Esophagus (tissue), 2 donors: ENCODE measurements around the gene BBS1. TPM values are rescaled to one million over a fixed set of nuclear protein-coding genes. Genes with fewer than 3 reads are reported as not detected.

Experiments used
- H3K27ac ChIP-seq, 2 donors: one replicate each; pipeline ENCODE4 v1.5.1; 2013; ENCODE audit warnings: low read depth in 2 of 2, mild to moderate bottlenecking in 2 of 2, inconsistent platforms in 1 of 2, low read length in 1 of 2, moderate library complexity in 1 of 2
- H3K27me3 ChIP-seq, 2 donors: one replicate each; pipeline ENCODE4 v1.6.1; 2013; ENCODE audit warnings: low read length in 2 of 2, control low read depth in 1 of 2, mild to moderate bottlenecking in 1 of 2; ENCODE audit not compliant: insufficient read depth in 2 of 2, control insufficient read depth in 1 of 2
- H3K36me3 ChIP-seq, 2 donors: one replicate each; pipeline ENCODE4 v1.6.1; 2013; ENCODE audit warnings: low read length in 1 of 2; ENCODE audit not compliant: control insufficient read depth in 2 of 2, insufficient read depth in 2 of 2
- H3K4me1 ChIP-seq, 2 donors: one replicate each; pipeline ENCODE4 v1.6.1; 2013; ENCODE audit warnings: low read length in 1 of 2; ENCODE audit not compliant: control insufficient read depth in 2 of 2, insufficient read depth in 2 of 2
- H3K4me3 ChIP-seq, 2 donors: one replicate each; pipeline ENCODE4 v1.5.1; 2013; ENCODE audit warnings: low read length in 2 of 2, mild to moderate bottlenecking in 2 of 2, low read depth in 1 of 2, moderate library complexity in 1 of 2
- H3K9me3 ChIP-seq, 2 donors: one replicate each; pipeline ENCODE4 v1.6.1; 2013; ENCODE audit warnings: mild to moderate bottlenecking in 2 of 2, low read depth in 1 of 2, low read length in 1 of 2, moderate library complexity in 1 of 2; ENCODE audit not compliant: control insufficient read depth in 2 of 2, insufficient read depth in 1 of 2
- WGBS, 2 donors: extraction: QIAGEN DNeasy Blood & Tissue Kit; methylation state at CpG; one replicate each; pipeline ENCODE4 v1.1.7; 2013; 5-methylcytosine and 5-hydroxymethylcytosine counted together
- polyA plus RNA-seq, 2 donors: library from polyadenylated mRNA; stranded (reverse); fragments of 200-250 nt; gene quantifications; one replicate each; pipeline ENCODE4 v1.2.3, GENCODE V29; 2013
- donor health status: healthy with polysubstance abuse.
- donor health status: Bipolar disorder and iron deficiency.

BBS1 gene
- polyA plus RNA-seq, 2 donors = 9.3 to 15.3 TPM

DNA sequence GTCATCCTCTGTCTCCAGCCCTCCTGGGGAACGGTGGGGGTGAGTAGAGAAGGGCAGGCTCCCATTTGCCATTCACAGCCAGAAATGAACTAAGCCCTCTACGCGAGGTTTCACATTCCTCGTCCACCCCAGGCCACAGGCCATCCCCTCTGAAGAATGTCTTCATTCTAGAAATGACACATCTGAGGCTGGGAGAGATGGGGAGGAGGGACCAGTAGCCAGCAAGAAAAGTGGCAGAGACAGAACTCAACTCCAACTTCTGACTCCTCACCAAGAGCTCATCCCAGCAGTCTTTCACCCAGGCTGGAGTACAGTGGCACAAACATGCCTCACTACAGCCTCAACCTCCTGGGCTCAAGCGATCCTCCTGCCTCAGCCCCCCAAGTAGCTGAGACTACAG is 54.5 kb downstream of the BBS1 start:
- 89% methylated on average over 5 of the region's 5 CpGs for WGBS, 2 donors
- Histone ChIP-seq H3K27me3 (no peaks in the 10 kb centered on the region), H3K36me3 (no peaks in the 10 kb centered on the region), H3K4me1 (peaks cover 5 to 9% of the 10 kb centered on the region in 2 donors), H3K27ac (no peak overlapping the region), H3K9me3 (no peaks in the 10 kb centered on the region), H3K4me3 (no peak overlapping the region)

DNA sequence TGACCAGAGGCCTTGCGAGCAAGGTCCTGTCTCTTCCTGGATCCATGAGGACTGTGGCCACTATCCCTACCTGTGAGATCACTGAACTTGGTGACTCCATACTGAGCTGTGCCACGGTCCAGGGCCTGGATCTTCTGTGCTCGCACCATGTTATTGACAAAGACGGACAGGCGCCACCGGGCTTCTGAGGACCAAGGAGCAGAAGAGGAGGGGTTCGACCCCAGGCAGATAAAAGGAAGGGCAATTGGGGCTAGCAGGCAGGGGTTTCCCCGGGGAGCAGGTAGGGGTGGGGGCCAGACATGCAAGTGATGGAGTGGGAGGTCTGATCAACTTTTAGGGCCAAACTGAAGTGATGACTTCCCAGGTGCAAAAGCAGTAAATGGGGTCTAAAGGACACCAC is 55.8 kb downstream of the BBS1 start:
- H3K4me1 ChIP-seq = peaks cover 5 to 9% of the 10 kb centered on the region in 2 donors
- no peak overlapping the region for H3K27ac ChIP-seq
- H3K27me3 ChIP-seq = no peaks in the 10 kb centered on the region
- 92 to 95% methylated on average over 8 of the region's 8 CpGs for WGBS, 2 donors
- H3K36me3 ChIP-seq = no peaks in the 10 kb centered on the region
- no peak overlapping the region for H3K4me3 ChIP-seq
- H3K9me3 ChIP-seq = no peaks in the 10 kb centered on the region

DNA sequence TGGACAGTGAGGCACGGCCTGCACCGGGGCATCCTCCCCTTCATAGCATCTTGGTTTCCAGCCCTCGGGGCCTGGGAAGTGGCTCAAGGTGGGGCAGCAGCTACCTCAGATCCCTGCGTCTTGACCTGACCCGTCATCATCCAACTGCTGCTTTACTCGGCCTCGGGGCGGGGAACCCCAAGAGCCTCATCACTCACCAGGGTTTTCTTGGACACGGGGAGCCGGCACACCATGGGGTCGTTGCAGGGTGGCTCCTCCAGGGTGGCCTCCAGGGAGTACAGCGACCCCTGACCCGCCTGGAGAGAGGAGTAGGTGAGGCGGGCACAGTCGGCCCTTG is 57.3 kb downstream of the BBS1 start:
- 57 to 59% methylated on average over 15 of the region's 15 CpGs for WGBS, 2 donors
- Histone ChIP-seq H3K27ac (no peak overlapping the region), H3K4me1 (peaks cover 5 to 9% of the 10 kb centered on the region in 2 donors), H3K27me3 (no peaks in the 10 kb centered on the region), H3K9me3 (no peaks in the 10 kb centered on the region), H3K4me3 (peak overlapping the region; percentile 54 to 56), H3K36me3 (no peaks in the 10 kb centered on the region)

DNA sequence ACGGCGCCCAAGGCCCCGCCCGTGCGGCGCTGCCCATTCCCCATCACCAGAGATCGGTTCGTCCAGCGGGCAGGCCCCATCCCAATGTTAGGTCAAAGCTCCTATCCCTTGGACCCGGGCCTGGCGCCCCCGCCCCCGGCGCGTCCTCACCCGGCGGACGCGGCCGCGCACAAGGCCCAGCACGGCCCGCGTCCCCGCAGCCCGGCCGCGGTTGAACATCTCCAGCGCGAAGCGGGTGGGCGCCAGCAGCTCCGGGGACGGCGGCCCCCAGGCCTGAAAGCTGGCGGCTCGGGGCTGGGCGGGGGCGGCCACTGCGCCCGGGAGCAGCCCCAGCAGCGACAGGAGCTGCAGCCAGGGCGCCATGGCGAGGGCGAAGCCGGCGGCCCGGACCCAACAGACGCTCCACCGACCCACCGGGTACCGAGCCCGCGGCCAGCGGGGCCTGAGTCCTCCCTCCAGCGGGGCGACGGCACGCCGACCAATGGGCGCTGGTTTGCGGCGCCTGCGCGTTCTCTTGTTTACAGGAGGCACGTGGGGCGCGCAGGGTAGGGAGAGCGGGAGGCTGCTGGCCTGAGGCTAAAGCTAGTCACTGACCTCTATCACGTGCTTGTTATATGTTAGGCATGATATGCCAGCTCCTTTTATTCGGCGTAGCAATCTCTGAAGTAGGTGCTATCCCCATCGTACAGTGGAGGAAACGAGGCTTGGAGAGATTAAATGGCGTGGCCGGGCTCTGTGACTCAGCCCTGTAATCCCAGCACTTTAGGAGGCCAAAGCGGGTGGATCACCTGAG is 57.9 kb downstream of the BBS1 start, which contains the start of gene CTSF:
CTSF (minus strand) TSS at position 483 of the 793 bp plus-strand sequence; CDS start at position 363, 120 bp downstream.
- Histone ChIP-seq H3K4me3 (peak within 1 kb of the TSS; percentile 54 to 56), H3K27me3 (no peaks in the 10 kb centered on the region), H3K9me3 (no peaks in the 10 kb centered on the region), H3K4me1 (peaks cover 5 to 9% of the 10 kb centered on the region in 2 donors), H3K27ac (peak within 1 kb of the TSS in 1 of 2 donors; percentile 23), H3K36me3 (no peaks in the 10 kb centered on the region)
- WGBS, 2 donors = 4 to 5% methylated on average over 74 to 77 of the region's 77 CpGs

DNA sequence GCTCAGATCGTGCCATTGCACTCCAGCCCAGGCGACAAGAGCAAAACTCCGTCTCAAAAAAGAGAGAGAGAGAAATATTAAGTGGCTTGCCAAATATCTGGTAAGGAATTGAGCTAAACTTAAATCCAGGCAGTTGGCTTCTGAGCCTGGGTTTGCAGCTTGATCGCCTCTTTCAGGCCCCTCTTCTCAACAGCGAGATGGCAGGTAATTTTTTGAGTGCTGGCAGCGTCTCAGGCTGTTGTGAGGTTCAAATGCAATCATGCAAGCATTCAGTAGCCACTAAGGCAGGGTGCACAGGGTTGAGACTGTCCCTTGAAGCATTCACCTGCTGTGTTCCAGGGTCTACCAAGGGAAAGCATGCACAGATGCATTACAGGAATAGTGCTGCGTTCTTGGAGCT is 58.6 kb downstream of the BBS1 start:
- Histone ChIP-seq H3K27me3 (no peaks in the 10 kb centered on the region), H3K4me3 (no peak overlapping the region), H3K36me3 (no peaks in the 10 kb centered on the region), H3K27ac (no peak overlapping the region), H3K9me3 (no peaks in the 10 kb centered on the region), H3K4me1 (peaks cover 5 to 9% of the 10 kb centered on the region in 2 donors)
- 85 to 86% methylated on average over 7 of the region's 7 CpGs for WGBS, 2 donors

DNA sequence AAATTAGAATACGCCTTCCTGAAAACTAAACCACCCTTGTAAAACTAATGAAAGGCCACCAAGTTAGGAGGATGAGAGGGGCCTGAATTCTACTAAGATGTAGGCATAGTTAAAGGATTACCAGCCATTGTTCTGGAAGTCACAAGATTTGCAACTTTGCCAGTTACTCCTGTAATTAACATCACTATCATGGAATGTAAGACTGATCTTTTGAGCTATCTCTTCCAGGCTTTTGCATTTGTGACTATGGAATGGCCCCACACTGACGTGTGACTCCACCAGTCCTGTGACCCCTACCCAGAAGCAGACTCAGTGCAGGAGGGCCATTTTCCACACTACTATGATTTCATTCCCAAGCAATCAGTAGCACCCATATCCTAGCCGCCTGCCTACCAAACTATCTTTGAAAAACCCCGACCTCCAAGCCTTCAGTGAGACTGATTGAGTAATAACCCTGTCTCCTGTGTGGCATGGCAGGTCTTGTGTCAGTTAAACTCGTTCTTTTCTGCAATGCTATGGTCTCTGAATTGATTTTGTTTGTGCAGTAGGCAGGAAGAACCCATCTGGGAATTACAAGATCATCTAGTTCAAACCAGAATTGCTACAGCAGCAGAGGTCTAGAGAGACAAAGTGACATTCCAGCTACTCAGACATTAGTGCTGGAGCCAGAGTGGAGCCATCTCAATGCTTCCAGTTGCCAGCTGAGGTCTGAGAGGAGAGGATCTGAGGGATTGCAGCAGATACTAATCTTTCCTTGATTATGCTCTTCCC is 59.8 kb downstream of the BBS1 start:
- H3K4me1 ChIP-seq = peaks cover 5 to 9% of the 10 kb centered on the region in 2 donors
- H3K27ac ChIP-seq = no peak overlapping the region
- no peaks in the 10 kb centered on the region for H3K36me3 ChIP-seq
- H3K27me3 ChIP-seq = no peaks in the 10 kb centered on the region
- WGBS, 2 donors = 60 to 69% methylated on average over 5 of the region's 5 CpGs
- H3K9me3 ChIP-seq = no peaks in the 10 kb centered on the region
- no peak overlapping the region for H3K4me3 ChIP-seq

DNA sequence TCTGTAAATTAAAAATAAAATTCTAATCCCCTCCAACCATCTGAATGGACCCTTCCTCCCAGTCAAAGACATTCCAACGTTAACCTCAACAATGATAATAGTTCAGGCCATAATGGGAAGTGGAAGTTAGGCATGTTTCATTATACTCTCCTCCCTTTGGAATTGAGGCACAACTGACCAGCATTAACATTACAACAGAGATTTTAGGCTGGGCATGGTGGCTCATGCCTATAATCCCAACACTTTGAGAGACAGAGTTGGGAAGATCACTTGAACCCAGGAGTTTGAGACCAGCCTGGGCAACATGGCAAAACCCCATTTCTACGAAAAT is 60.4 kb downstream of the BBS1 start:
- H3K36me3 ChIP-seq = no peaks in the 10 kb centered on the region
- H3K4me1 ChIP-seq = peaks cover 5 to 9% of the 10 kb centered on the region in 2 donors
- 73 to 79% methylated on average over 2 of the region's 2 CpGs for WGBS, 2 donors
- H3K9me3 ChIP-seq = no peaks in the 10 kb centered on the region
- no peak overlapping the region for H3K27ac ChIP-seq
- no peaks in the 10 kb centered on the region for H3K27me3 ChIP-seq
- no peak overlapping the region for H3K4me3 ChIP-seq

DNA sequence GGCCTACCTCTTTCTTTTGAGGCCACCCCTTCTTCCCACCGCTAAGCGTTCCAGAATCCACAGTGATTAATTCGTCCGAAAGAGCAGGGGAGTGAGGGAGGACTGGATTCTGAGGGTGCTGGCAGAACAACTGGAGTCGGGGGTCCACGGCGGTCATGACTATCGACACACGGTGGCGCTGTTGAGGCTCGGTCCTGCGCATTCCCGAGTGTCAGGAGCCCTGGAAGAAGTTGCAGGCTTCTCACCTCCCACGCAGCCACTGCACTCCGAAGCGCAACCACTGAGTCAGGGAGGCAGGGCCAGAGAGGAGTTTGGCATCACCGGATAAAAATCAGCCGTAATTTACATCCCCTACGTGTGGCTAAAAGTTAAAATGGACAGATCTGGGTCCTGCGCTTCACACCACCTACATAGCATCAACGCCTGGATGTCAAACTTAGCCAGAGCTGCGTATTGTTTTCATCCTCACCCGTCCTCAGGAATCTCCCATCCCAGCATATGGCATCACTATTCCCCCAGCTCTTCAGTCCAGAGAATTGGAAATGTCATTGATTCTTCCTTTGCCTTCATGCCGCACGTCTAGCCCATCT is 68.7 kb downstream of the BBS1 start:
- no peak overlapping the region for H3K27ac ChIP-seq
- WGBS, 2 donors = 18 to 19% methylated on average over 25 of the region's 25 CpGs
- H3K4me3 ChIP-seq = no peak overlapping the region
- H3K9me3 ChIP-seq = no peaks in the 10 kb centered on the region
- H3K36me3 ChIP-seq = no peaks in the 10 kb centered on the region
- no peaks in the 10 kb centered on the region for H3K4me1 ChIP-seq
- H3K27me3 ChIP-seq = no peaks in the 10 kb centered on the region

DNA sequence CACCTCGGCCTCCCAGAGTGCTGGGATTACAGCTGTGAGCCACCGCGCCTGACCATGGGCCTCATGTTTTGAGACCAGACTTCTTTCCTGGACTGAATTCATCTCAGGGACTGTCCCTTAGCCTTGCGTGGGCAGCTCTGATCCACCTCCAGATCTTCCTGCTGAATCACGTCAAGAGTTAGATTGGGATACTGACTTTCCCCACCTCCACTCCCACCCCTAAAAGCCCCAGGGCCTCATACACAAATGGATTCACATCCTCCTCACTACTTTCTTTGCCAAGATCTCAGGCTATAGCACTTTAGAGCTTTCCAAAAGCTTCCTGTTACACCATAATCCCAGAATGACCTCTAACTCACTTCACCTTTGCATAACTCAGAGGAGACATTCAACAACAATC is 70.4 kb downstream of the BBS1 start:
- Histone ChIP-seq H3K4me1 (no peaks in the 10 kb centered on the region), H3K9me3 (no peaks in the 10 kb centered on the region), H3K4me3 (no peak overlapping the region), H3K27me3 (no peaks in the 10 kb centered on the region), H3K36me3 (no peaks in the 10 kb centered on the region), H3K27ac (no peak overlapping the region)
- WGBS, 2 donors = 69 to 81% methylated on average over 5 of the region's 5 CpGs
